K562 (cell line): ENCODE results near the gene FOSL2. TPM values are rescaled to one million over a fixed set of nuclear protein-coding genes. Genes with fewer than 3 reads are reported as not detected.

Experiments
- CCAR2 ChIP-seq: fragments of 200-400 bp; formaldehyde crosslinking; IDR thresholded peaks from 2 replicates; pipeline ENCODE4 v1.6.1; 2017; ENCODE audit warnings: mild to moderate bottlenecking, low read depth, low read length
- COPS2 ChIP-seq: fragments of 450-650 bp; conservative IDR thresholded peaks from 2 replicates; pipeline ENCODE4 v1.6.1; 2016; ENCODE audit warnings: mild to moderate bottlenecking, moderate library complexity
- ERF ChIP-seq: fragments of 450-650 bp; formaldehyde crosslinking; IDR thresholded peaks from 2 replicates; pipeline ENCODE4 v1.4.0; 2020; ENCODE audit warnings: mild to moderate bottlenecking, mixed read lengths
- HES1 ChIP-seq: fragments of 450-650 bp; IDR thresholded peaks from 2 replicates; pipeline ENCODE4 v1.6.1; 2016; ENCODE audit warnings: low read depth, mild to moderate bottlenecking, moderate library complexity
- HNRNPL ChIP-seq: fragments of 200-400 bp; formaldehyde crosslinking; IDR thresholded peaks from 2 replicates; pipeline ENCODE4 v1.6.1; 2017; ENCODE audit warnings: low read depth, mild to moderate bottlenecking, low read length
- IRF9 ChIP-seq: fragments of 450-650 bp; IDR thresholded peaks from 2 replicates; pipeline ENCODE4 v1.6.1; 2016; ENCODE audit warnings: missing biosample characterization, missing genetic modification characterization
- MAFK ChIP-seq: IDR thresholded peaks from 2 replicates; pipeline ENCODE4 v1.6.1; 2011; ENCODE audit warnings: low read length, improper control_type of control experiment
- NFYB ChIP-seq: IDR thresholded peaks from 2 replicates; pipeline ENCODE4 v1.6.1; 2011; ENCODE audit warnings: mild to moderate bottlenecking, moderate library complexity; ENCODE audit not compliant: insufficient read length; ENCODE audit errors: extremely low read depth
- PURB ChIP-seq: sonication (generic); formaldehyde crosslinking; IDR thresholded peaks from 2 replicates; pipeline ENCODE4 v1.9.0; 2021; ENCODE audit warnings: low read depth, mild to moderate bottlenecking, missing genetic modification reagents
- RBBP5 ChIP-seq: fragments of 200-600 bp; sonication (generic); IDR thresholded peaks from 2 replicates; pipeline ENCODE4 v1.6.1; 2012; ENCODE audit warnings: borderline replicate concordance, mild to moderate bottlenecking, low read length, control low read depth, inconsistent platforms; ENCODE audit not compliant: insufficient read depth, poor library complexity, severe bottlenecking
- SIX5 ChIP-seq, 2 experiments: IDR thresholded peaks; 2 replicates each; pipeline ENCODE4 v1.6.1; 2011; ENCODE audit warnings: low read length in 2 of 2, borderline replicate concordance in 1 of 2, low read depth in 1 of 2, mild to moderate bottlenecking in 1 of 2, moderate library complexity in 1 of 2; ENCODE audit not compliant: insufficient read depth in 1 of 2
- TCF7 ChIP-seq: sonication (generic); IDR thresholded peaks from 2 replicates; pipeline ENCODE4 v1.6.1; 2016; ENCODE audit warnings: antibody characterized with exemption, borderline replicate concordance
- TRIM24 ChIP-seq, 2 experiments: fragments of 450-650 bp; IDR thresholded peaks; 2 replicates each; pipeline ENCODE4 v1.6.1; 2016
- ZC3H11A ChIP-seq: IDR thresholded peaks from 2 replicates; pipeline ENCODE4 v1.6.1; 2012; ENCODE audit warnings: low read depth, low read length, improper control_type of control experiment
- ZNF511 ChIP-seq: sonication (generic); formaldehyde crosslinking; IDR thresholded peaks from 2 replicates; pipeline ENCODE4 v1.8.0; 2022; ENCODE audit warnings: mild to moderate bottlenecking, missing genetic modification reagents
- ZNF512 ChIP-seq: IDR thresholded peaks from 2 replicates; pipeline ENCODE4 v1.6.1; 2016; ENCODE audit warnings: missing genetic modification characterization, missing compliant biosample characterization
- ZNF75A ChIP-seq: fragments of 450-650 bp; formaldehyde crosslinking; IDR thresholded peaks from 2 replicates; pipeline ENCODE4 v1.4.0; 2020; ENCODE audit warnings: mild to moderate bottlenecking
- polyA plus RNA-seq, 8 experiments: library from polyadenylated mRNA; depleted of rRNA in 4 of 8; stranded (reverse) in 5 of 8; unstranded in 3 of 8; fragments of >200 nt; fragmentation: Nextera tagmentation in 2 of 8; fragmentation: Illumina TruSeq in 1 of 8; extraction: Ambion mirVana in 2 of 8; extraction: Trizol in 1 of 8; gene quantifications; 2 replicates each; pipeline versions ENCODE4 v1.2.1 to v1.2.3, GENCODE V29; 2011 to 2014; ENCODE audit warnings: inconsistent platforms in 1 of 8, missing spikeins in 1 of 8
- total RNA-seq, 7 experiments: library from RNA; depleted of rRNA in 6 of 7; stranded (reverse); fragments of >200 nt in 6 of 7; fragmentation: Illumina TruSeq in 2 of 7; extraction: Trizol in 2 of 7; gene quantifications; 2 replicates each; pipeline versions ENCODE4 v1.2.1 to v1.2.3, GENCODE V29; 2011 to 2021; ENCODE audit warnings: low replicate concordance in 1 of 7
- TF ChIP-seq, protein P1 (sequence below): fragments of 200-800 bp; sonication (Bioruptor generic); IDR thresholded peaks from 2 replicates; pipeline ENCODE4 v1.6.1; 2016; ENCODE audit warnings: missing genetic modification characterization, missing compliant biosample characterization

FOSL2 gene
- total and polyA plus RNA-seq, 9 of the 15 experiments (the other 6 are each of a cell fraction or from before 2014, with no cell fraction given) = 0.04 to 2.9 (median 0.80) TPM

DNA sequence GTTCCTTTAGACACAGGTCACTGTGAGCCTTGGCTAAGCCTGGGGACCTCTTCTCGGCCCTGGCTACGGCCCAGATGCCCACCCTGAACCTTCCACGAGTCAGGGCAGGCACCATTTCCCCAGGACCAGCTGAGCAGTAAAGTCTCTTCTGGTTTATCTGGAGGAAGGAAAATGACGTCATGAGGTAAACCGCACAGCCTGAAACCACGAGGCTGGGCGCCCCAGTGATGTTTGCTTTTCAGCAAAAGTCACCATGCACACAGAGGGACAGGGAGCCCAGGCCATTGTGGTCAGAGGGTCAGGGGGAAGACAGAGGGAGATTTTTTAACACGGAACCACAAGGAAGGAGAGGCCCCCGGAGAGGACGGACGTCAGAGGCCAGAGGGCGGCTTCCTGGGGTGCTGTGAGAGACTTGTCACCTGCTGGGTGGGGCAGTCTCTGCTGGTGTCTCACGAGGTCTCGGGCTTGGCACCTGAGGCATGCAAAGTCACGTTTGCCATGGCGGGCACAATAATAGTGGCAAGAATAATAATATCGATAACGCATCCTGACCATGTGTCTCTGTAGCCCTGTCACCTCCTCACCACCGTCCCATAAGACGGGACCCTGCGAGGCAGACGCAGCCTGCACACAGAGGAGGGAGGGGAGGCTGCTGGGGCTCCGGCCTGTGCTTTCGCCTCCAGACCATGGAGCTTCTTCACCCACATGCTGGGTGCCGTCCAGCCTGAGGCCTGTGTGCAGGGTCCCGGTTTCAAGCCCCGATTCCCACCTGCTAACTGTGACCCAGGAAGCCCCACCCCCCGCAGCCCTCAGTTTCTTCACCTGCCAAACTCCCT lies 33.2 kb upstream of the FOSL2 start (continued):
- TF ChIP-seq, protein P1, sequence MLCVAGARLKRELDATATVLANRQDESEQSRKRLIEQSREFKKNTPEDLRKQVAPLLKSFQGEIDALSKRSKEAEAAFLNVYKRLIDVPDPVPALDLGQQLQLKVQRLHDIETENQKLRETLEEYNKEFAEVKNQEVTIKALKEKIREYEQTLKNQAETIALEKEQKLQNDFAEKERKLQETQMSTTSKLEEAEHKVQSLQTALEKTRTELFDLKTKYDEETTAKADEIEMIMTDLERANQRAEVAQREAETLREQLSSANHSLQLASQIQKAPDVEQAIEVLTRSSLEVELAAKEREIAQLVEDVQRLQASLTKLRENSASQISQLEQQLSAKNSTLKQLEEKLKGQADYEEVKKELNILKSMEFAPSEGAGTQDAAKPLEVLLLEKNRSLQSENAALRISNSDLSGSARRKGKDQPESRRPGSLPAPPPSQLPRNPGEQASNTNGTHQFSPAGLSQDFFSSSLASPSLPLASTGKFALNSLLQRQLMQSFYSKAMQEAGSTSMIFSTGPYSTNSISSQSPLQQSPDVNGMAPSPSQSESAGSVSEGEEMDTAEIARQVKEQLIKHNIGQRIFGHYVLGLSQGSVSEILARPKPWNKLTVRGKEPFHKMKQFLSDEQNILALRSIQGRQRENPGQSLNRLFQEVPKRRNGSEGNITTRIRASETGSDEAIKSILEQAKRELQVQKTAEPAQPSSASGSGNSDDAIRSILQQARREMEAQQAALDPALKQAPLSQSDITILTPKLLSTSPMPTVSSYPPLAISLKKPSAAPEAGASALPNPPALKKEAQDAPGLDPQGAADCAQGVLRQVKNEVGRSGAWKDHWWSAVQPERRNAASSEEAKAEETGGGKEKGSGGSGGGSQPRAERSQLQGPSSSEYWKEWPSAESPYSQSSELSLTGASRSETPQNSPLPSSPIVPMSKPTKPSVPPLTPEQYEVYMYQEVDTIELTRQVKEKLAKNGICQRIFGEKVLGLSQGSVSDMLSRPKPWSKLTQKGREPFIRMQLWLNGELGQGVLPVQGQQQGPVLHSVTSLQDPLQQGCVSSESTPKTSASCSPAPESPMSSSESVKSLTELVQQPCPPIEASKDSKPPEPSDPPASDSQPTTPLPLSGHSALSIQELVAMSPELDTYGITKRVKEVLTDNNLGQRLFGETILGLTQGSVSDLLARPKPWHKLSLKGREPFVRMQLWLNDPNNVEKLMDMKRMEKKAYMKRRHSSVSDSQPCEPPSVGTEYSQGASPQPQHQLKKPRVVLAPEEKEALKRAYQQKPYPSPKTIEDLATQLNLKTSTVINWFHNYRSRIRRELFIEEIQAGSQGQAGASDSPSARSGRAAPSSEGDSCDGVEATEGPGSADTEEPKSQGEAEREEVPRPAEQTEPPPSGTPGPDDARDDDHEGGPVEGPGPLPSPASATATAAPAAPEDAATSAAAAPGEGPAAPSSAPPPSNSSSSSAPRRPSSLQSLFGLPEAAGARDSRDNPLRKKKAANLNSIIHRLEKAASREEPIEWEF (CRISPR knock-in tag) = no peak
- TF ChIP-seq RBBP5 (no peak), SIX5 (IDR thresholded peaks at IDR 0.05; ENCODE audit: borderline replicate concordance in 1 of 2, insufficient read depth in 1 of 2, low read depth in 1 of 2, low read length in 2 of 2) (no peak), ERF (CRISPR knock-in tag) (no peak), PURB (CRISPR knock-in tag) (no peak), MAFK (no peak), ZC3H11A (no peak), HES1 (peak; percentile 97), COPS2 (no peak), ZNF511 (no peak; the same call in 1 of the 2 replicates), HNRNPL (no peak), ZNF75A (CRISPR knock-in tag) (no peak; the same call in 1 of the 2 replicates), IRF9 (tag) (peak; percentile 64), ZNF512 (no peak), TRIM24 (IDR thresholded peaks at IDR 0.05) (0 out of 4 replicates have a peak, but pooled peaks of 1 of the 2 experiments have one; percentile 46), NFYB (no peak), CCAR2 (no peak), TCF7 (0 out of 2 replicates have a peak, but pooled peaks have one; percentile 61)
